Measurements from ENCODE around the gene ZNF22.
A peak's percentile ranks its signal among the peaks of the same experiment; 100 is the strongest.

Gene ZNF22

GRCh38 chr10:44965104-44965503 is 35.6 kb upstream of the ZNF22 start:
- DNase-seq (ENCODE audit: low spot score), result no peak

- no peak for DNase-seq (ENCODE audit: low spot score)
Measured at GRCh38 chr10:44965651-44966097, 35.0 kb upstream of the ZNF22 start.

GRCh38 chr10:44966129-44966815 is 34.5 kb upstream of the ZNF22 start:
- no peak for DNase-seq (ENCODE audit: low spot score)

- no peak for DNase-seq (ENCODE audit: low spot score)
Measured at GRCh38 chr10:44966816-44967509, 33.8 kb upstream of the ZNF22 start.

- no peak for DNase-seq (ENCODE audit: low spot score)
Measured at GRCh38 chr10:44967616-44968015, 33.1 kb upstream of the ZNF22 start.

- no peak for DNase-seq (ENCODE audit: low spot score)
Measured at GRCh38 chr10:44968091-44968490, 32.6 kb upstream of the ZNF22 start.

GRCh38 chr10:44968500-44969400 is 32.0 kb upstream of the ZNF22 start:
- DNase-seq (ENCODE audit: low spot score), result no peak

- DNase-seq (ENCODE audit: low spot score), result no peak
Measured at GRCh38 chr10:44969854-44970253, 30.9 kb upstream of the ZNF22 start.

GRCh38 chr10:44970812-44971395 is 29.8 kb upstream of the ZNF22 start:
- no peak for DNase-seq (ENCODE audit: low spot score)

GRCh38 chr10:44971434-44971833 is 29.3 kb upstream of the ZNF22 start:
- no peak for DNase-seq (ENCODE audit: low spot score)

GRCh38 chr10:44971935-44972757 is 28.6 kb upstream of the ZNF22 start:
- no peak for DNase-seq (ENCODE audit: low spot score)

- DNase-seq (ENCODE audit: low spot score), result no peak
Measured at GRCh38 chr10:44972874-44973306, 27.8 kb upstream of the ZNF22 start.

GRCh38 chr10:44973323-44974081 is 27.2 kb upstream of the ZNF22 start:
- DNase-seq (ENCODE audit: low spot score), result no peak

- DNase-seq (ENCODE audit: low spot score), result no peak
Measured at GRCh38 chr10:44974082-44974627, 26.6 kb upstream of the ZNF22 start.

- peak; percentile 68 for DNase-seq (ENCODE audit: low spot score)
Measured at GRCh38 chr10:44974628-44975430, 25.9 kb upstream of the ZNF22 start.

- DNase-seq (ENCODE audit: low spot score), result peak; percentile 52
Measured at GRCh38 chr10:44975431-44976331, 25.0 kb upstream of the ZNF22 start.

- DNase-seq (ENCODE audit: low spot score), result no peak
Measured at GRCh38 chr10:44976352-44977198, 24.1 kb upstream of the ZNF22 start.
